ENCODE measurements around the gene NODAL.
A peak's percentile ranks its signal among the peaks of the same experiment; 100 is the strongest.

Gene NODAL

DNA sequence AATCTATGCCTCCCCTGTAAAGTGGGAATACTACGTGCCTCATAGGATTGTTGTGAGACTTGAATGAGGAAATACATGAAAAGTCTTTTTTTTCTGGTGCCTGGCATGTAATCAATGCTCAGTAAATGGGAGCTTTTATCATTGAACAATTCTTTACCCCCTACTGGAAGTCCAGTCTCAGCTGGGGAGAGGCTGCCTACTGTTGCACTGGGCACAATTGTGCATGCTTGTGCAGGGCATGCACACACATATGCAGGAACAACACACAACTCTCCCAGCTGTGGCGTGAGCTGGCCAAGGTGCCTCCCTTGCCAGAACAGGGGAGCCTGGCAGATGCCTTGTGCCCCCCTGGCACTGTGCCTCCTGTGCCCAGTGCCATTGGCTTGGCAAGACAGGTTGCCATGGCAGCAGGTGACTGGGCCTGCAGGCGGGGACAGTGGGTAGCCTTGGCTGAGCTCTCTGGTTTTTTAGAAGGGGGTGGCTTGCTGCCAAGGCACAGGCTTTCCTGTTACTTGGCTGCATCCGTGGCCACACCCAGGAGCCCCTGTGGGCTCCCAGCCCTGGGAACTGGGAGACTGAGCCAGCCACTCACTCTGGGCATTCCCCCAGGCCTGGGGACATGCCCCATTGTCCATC is 21.0 kb upstream of the NODAL start:
- no peak for DNase-seq

GRCh38 chr10:70461397-70462348 is 20.2 kb upstream of the NODAL start:
- DNase-seq, result peak; percentile 46

- DNase-seq, result no peak
These were observed 18.5 kb upstream of the NODAL start for GRCh38 chr10:70459774-70460490.

DNA sequence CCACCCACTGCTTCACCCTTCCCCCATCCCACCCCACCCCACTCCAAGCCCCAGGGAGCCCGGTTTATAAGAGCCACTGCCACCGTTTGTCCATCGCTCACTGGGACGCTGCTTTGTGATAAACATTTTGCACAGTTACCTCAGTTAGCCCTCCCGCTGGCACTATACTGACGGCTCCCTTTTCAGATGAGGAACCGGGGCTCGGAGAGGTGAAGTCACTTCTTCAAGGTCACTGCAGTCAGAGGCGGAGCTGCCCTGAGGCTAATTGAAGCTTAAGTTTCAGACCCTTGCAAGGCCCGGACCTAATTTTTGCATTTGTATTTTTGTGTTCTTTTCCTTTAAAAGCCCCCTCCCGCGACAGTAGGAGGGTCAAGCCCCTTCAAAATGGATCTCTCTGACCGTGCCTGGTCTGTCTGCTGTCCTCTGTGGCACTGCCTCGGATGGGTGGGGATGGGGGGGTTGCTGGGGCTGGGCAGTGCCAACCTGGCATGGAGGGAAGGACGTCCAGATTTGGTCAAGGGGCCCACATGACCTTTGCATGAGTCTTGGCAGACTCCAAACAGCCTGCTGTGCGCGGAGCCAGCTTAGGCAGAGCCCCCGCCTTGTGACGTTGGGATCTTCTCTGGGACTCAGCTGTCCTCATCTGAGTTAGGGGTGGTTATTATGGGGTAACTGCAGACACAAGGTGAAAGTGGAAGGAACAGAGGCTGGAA is 17.7 kb upstream of the NODAL start:
- no peak for DNase-seq

- DNase-seq, result peak; percentile 67
These were observed 17.0 kb upstream of the NODAL start for GRCh38 chr10:70458329-70459060.

GRCh38 chr10:70457759-70458305 is 16.4 kb upstream of the NODAL start:
- no peak for DNase-seq

- DNase-seq, result no peak
These were observed 14.7 kb upstream of the NODAL start for GRCh38 chr10:70456164-70456563.

- DNase-seq, result no peak
These were observed 13.7 kb upstream of the NODAL start for GRCh38 chr10:70455213-70455630.

- no peak for DNase-seq
These were observed 6.8 kb upstream of the NODAL start for GRCh38 chr10:70448236-70448635.

DNA sequence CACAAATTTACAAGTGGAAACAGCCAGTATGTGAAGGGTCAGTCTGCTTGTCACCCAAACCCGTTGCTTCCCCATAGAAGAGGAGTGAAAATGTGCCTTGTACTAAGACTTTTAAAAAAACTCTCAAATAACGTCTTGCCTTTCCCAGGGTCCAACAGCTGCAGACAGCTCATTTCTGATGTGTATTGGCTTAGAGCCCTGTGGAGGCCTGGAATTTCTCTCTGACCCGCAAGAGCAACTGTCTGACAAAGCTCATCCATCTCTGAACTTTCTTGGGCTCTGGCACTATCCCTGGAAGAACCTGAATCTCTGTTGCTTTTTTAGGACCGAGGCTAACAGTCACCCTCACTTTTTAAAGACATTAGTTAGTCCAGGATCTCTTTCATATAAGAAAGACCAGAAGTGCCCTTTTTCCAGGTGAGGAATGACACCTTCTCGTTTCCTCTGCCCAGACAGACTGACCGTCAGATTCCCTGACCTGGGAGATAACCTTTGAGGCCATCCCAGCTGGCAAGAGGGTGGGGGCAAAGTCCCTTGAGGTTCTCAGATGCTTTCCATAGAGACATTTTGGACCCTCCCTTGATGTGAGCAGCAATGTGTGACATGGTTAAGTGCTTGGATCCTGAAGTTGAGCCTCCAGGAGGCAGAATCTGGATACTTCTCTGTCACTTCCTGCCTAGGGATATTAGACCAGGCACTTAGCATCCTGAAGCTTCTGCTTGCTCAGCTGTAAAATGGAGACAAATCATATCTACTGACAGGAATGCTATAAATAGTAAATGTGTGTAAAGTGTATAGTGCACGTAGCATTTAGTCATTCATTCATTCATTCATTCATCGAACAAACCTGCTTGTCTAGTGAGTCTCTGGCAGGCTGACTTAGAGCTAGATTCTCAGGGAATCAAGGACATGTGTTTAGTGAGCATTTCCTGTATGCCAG is 4.5 kb upstream of the NODAL start:
- DNase-seq, result no peak

DNA sequence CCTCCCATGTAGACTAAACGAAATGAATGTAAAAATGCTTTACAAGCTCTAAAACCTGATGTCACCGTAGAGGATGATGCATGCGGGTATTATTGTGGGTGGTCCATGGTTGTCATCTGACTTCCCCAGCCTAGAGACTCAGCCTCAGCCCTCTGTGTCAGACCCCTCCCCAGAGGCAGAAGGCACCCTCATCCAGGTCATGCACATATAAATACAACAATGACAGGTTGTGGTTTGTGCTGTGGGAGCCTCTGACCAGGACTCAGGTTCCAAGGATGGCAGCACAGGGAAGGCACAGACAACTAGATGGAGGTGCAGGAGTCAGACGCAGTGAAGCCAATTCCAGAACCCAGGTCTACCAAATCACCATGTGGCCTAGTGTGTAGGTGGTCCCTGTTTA is 3.3 kb upstream of the NODAL start:
- no peak for DNase-seq

GRCh38 chr10:70442332-70442988 is 979 bp upstream of the NODAL start:
- no peak for DNase-seq

DNA sequence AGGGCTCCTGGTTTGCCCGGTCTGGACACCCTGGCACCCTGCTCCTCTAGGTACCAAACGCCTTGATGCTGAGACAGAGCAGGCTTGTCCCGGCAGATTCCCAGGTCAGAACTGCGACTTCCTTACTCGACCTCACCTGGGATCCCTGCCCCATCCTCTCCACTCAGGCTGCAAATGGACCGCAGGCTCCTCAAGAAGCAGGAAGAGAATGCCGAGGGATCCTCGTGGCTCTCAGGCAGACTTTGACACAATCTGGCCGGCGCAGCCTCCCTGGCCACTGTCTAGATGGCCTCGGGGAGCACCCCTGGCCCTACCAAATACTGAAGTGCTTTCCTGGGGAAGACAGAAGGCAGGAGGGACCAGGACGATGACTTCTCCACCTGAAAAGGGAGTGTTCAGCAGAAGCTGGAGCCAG is 421 bp upstream of the NODAL start:
- no peak for DNase-seq

DNA sequence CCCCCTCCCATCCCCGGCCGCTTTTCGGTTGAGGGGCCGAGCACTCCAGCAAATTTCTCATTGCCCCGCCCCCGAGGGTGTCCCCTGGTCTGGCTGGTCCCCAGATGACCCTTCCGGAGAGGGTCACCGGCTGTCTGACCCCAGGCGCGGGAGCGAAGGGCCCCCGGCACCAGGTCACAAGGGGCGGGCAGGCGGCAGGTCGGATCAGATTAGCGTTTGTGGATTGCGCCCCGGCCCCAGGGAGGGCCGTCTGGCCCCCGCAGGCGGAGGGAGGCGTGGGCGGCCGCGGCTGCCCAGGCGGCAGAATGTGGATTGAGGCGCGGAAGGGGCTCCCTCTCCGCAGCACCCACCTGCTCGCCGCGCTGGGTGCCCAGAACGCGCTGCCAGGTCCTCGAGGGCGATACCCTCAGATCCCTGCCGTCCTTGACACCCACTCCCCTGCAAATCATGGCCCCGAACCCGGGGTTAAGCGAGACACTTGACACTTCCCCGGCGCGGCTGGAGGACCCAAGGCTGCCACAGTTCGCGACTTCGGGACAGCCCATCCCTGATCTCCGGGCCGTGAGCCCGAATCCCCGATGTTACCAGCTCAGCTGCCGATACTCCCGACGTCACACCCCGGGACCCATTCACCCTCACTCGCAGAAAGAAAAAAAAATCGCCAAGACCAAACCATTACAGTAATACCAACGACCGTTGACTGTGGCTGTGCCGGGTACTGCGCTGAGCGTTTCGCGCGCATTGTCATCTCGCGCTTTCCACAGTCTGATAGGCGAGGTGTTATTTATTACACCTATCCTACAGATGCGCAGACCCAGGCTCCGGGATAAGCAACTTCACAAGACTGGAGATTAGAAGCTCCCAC is 953 bp downstream of the NODAL start:
- DNase-seq, result no peak

DNA sequence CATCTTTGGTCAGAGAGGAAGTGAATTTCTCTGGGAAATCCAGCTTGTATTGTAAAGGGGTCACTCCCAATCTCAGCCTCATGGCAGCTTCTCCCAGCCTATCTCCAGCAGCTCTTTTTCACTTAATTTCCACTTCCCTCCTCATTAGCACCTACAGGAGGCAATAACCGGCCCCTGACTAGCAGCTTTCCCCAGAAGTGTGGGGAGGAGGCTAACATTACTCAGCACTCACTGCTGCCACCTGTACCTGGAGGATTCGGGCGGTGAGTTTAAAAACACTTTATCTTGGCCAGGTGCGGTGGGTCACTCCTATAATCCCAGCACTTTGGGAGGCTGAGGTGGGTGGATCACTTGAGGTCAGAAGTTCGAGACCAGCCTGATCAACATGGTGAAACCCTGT is 3.8 kb downstream of the NODAL start:
- DNase-seq, result no peak

GRCh38 chr10:70435241-70436085 is 6.0 kb downstream of the NODAL start:
- DNase-seq, result no peak

DNA sequence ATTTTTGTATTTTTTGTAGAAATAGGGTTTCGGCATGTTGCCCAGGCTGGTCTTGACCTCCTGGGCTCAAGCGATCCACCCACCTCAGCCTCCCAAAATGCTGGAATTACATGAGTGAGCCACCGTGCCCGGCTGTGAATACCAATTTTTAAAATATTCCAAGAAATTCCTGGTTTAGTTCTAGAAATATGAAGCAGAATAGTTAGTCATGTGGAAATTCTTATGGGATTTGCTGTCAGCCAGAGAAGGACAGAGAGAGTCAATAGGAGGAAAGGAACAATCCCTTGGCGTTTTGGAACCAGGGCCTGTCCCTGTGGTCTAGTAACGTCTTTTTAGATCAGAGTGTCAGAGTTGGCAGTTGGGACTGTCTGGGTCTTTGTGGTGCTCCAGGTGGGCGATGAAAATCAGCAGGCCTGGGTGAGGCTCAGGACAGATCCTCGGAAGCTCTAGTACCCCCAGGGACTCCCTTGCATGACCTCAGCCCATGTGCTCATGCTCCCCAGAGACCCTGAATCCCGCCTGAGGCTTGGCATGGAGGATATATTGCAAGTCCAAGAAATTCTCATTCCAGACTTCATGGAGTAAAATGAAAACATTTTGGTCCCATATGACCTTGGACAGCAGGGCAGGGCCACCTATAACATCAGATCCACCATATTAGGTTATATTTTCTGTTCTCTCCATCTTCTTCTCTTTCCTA is 7.8 kb downstream of the NODAL start:
- DNase-seq, result no peak

All from stimulated activated CD4-positive, alpha-beta T cell treated with anti-CD3 and anti-CD28 coated beads, Interleukin-4, amount 100 ng/mL, for 1 hour (primary cell).